ENCODE measurements around the gene TOX3. TPM values are rescaled to one million over a fixed set of nuclear protein-coding genes. Genes with fewer than 3 reads are reported as not detected.

Gene TOX3
- total RNA-seq, 4 donors from 2014 or later: 0.12 to 4.8 (median 2.0) TPM; not detected in 1

DNA sequence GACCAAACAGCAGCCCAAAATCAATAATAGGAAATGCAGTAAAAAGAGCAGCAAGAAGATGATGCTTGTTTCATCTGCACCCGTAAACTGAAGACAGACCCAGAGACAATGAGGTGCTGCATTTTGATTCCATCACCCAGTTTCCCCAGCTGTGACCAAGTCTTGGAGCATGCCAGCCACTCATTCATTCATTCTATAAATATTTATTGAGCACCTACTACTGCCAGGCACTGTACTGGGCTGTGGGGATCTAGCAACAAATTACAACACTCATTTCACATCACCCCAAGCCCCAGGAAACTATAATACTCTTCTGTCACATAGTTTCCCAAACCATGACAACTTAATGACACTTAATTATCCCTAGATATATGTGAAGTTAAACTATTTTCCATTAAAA is 79.2 kb downstream of the TOX3 start:
- Histone ChIP-seq H3K36me3 (no peaks in the 10 kb centered on the region), H3K9me3 (no peaks in the 10 kb centered on the region), H3K4me1 (no peaks in the 10 kb centered on the region), H3K4me3 (no peak overlapping the region), H3K27me3 (no peaks in the 10 kb centered on the region), H3K27ac (no peak overlapping the region)
- ATAC-seq: no peak
- no peak for TF ChIP-seq POLR2AphosphoS5 (IDR thresholded peaks at IDR 0.05)
- no peak for TF ChIP-seq EP300 (IDR thresholded peaks at IDR 0.05)
- no peak for TF ChIP-seq POLR2A (IDR thresholded peaks at IDR 0.05)
- no peak for TF ChIP-seq CTCF (IDR thresholded peaks at IDR 0.05)
- WGBS, 2 donors (ENCODE audit: low coverage in 1 of 2): 83 to 100% methylated on average over 1 of the region's 1 CpG

DNA sequence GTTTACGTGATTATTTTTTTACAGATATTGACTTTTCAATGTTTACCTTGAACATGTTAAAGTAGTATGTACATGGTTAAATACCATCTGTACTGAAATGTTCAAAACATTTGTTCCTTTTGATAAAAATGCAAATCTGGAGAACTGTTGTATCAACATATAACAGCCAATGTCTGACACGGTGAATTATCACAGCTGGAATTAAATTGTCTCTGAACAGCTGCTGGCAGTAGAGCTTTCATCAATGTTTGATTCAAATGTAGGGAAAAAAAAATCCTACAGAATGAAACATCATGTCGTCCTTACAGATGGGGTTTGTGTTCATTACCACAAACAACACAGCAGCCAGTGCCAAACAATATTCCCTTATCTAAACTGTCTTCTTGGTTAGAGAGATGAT is 79.9 kb downstream of the TOX3 start:
- H3K4me1 ChIP-seq: no peaks in the 10 kb centered on the region
- TF ChIP-seq EP300 (IDR thresholded peaks at IDR 0.05) (no peak), CTCF (IDR thresholded peaks at IDR 0.05) (no peak), POLR2AphosphoS5 (IDR thresholded peaks at IDR 0.05) (no peak), POLR2A (IDR thresholded peaks at IDR 0.05) (no peak)
- no peaks in the 10 kb centered on the region for H3K36me3 ChIP-seq
- 56 to 64% methylated on average over 3 of the region's 3 CpGs for WGBS, 2 donors (ENCODE audit: low coverage in 1 of 2)
- no peak for ATAC-seq
- no peak overlapping the region for H3K27ac ChIP-seq
- H3K9me3 ChIP-seq: no peaks in the 10 kb centered on the region
- no peaks in the 10 kb centered on the region for H3K27me3 ChIP-seq
- no peak overlapping the region for H3K4me3 ChIP-seq

DNA sequence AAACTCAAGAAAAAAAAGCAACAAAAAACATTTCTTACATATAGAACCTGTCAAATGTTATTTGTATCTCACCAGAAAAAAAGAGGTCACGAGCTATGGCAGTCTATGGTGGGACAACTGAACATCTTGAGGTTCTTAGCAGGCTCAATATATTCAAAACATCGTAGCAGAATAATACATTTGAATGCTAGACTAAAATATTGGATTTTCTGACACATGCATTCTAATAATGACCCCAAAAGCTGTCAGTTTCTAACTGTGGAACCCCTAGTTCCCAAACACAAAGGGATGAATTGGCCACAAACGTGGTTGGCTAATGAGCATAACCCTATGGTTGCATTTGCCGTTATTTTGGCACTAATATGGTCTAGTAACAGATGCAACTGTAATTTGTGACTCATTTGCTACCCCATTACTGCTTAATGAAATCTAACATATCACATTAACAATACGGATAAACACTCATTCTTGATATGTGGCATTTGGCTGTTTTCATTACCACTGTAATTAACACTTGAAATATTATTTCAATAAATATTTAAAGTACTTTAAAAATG is 81.2 kb downstream of the TOX3 start:
- Histone ChIP-seq H3K27ac (no peak overlapping the region), H3K4me1 (no peaks in the 10 kb centered on the region), H3K36me3 (no peaks in the 10 kb centered on the region), H3K4me3 (no peak overlapping the region), H3K27me3 (no peaks in the 10 kb centered on the region), H3K9me3 (no peaks in the 10 kb centered on the region)
- ATAC-seq: no peak
- TF ChIP-seq EP300 (IDR thresholded peaks at IDR 0.05) (no peak), POLR2AphosphoS5 (IDR thresholded peaks at IDR 0.05) (no peak), CTCF (IDR thresholded peaks at IDR 0.05) (no peak), POLR2A (IDR thresholded peaks at IDR 0.05) (no peak)
- 82 to 83% methylated on average over 5 of the region's 5 CpGs for WGBS, 2 donors (ENCODE audit: low coverage in 1 of 2)

- no peak for TF ChIP-seq POLR2AphosphoS5 (IDR thresholded peaks at IDR 0.05)
- TF ChIP-seq EP300 (IDR thresholded peaks at IDR 0.05): no peak
- TF ChIP-seq CTCF (IDR thresholded peaks at IDR 0.05): no peak
- no peak for TF ChIP-seq POLR2A (IDR thresholded peaks at IDR 0.05)
- 92 to 93% methylated on average over 7 to 8 of the region's 8 CpGs for WGBS, 2 donors (ENCODE audit: low coverage in 1 of 2)
- no peak for ATAC-seq
- Histone ChIP-seq H3K9me3 (no peaks in the 10 kb centered on the region), H3K4me1 (no peaks in the 10 kb centered on the region), H3K4me3 (no peak overlapping the region), H3K27me3 (no peaks in the 10 kb centered on the region), H3K36me3 (no peaks in the 10 kb centered on the region), H3K27ac (no peak overlapping the region)
Observed at GRCh38 chr16:52463904-52464303, 83.0 kb downstream of the TOX3 start.

GRCh38 chr16:52462816-52463215 is 84.1 kb downstream of the TOX3 start:
- no peak for TF ChIP-seq EP300 (IDR thresholded peaks at IDR 0.05)
- no peak for TF ChIP-seq POLR2AphosphoS5 (IDR thresholded peaks at IDR 0.05)
- no peaks in the 10 kb centered on the region for H3K4me1 ChIP-seq
- H3K27me3 ChIP-seq: no peaks in the 10 kb centered on the region
- H3K4me3 ChIP-seq: no peak overlapping the region
- no peak overlapping the region for H3K27ac ChIP-seq
- no peaks in the 10 kb centered on the region for H3K9me3 ChIP-seq
- H3K36me3 ChIP-seq: no peaks in the 10 kb centered on the region
- no peak for ATAC-seq

All from gastroesophageal sphincter (tissue), 4 donors.